H1 (cell line): ENCODE data around the gene GALNT2. TPM values are rescaled to one million over a fixed set of nuclear protein-coding genes. Genes with fewer than 3 reads are reported as not detected.

Experiments
- CTCF ChIA-PET: fragments of 300-600 bp; sonication (Branson Sonifier 250); formaldehyde crosslinking; loops from one replicate; lab custom pipeline; 2021; ENCODE audit not compliant: partially characterized antibody; lab: Charles Lee
- POLR2A ChIA-PET: fragments of 300-600 bp; sonication (Branson Sonifier 250); formaldehyde crosslinking; loops from one replicate; lab custom pipeline; 2021; ENCODE audit warnings: inconsistent platforms; ENCODE audit not compliant: partially characterized antibody; lab: Charles Lee
- DNase-seq, 2 experiments: peaks; one replicate each; pipeline versions ENCODE4 v3.0.0 to v3.0.0-alpha.2; 2010 to 2022; ENCODE audit warnings: low spot score in 2 of 2, low read depth in 1 of 2, mixed read lengths in 1 of 2
- FAIRE-seq: peaks from 2 replicates; lab custom pipeline; 2011; peaks lifted over from hg19 to GRCh38; lab: Jason Lieb, UNC
- H2AFZ ChIP-seq: 2 replicates; pipeline ENCODE4 v1.8.1; 2012; ENCODE audit warnings: low read length, inconsistent platforms
- H2AK5ac ChIP-seq: 2 replicates; pipeline ENCODE4 v1.6.1; 2013; ENCODE audit warnings: low read depth, low read length
- H2BK120ac ChIP-seq: replicated peaks from 2 replicates; pipeline ENCODE3; 2013; ENCODE audit warnings: low read depth, low read length, inconsistent platforms
- H2BK12ac ChIP-seq: 2 replicates; pipeline ENCODE4 v1.6.1; 2013; ENCODE audit warnings: low read depth, low read length
- H2BK15ac ChIP-seq: 2 replicates; pipeline ENCODE4 v1.6.1; 2013; ENCODE audit warnings: low read length
- H2BK20ac ChIP-seq: 2 replicates; pipeline ENCODE4 v1.6.1; 2013; ENCODE audit warnings: low read length
- H2BK5ac ChIP-seq: 2 replicates; pipeline ENCODE4 v1.6.1; 2013; ENCODE audit warnings: low read depth, low read length
- H3K14ac ChIP-seq: 2 replicates; pipeline ENCODE4 v1.6.1; 2013; ENCODE audit warnings: inconsistent platforms; ENCODE audit not compliant: insufficient read length
- H3K18ac ChIP-seq: 2 replicates; pipeline ENCODE4 v1.6.1; 2013; ENCODE audit warnings: low read length; ENCODE audit errors: extremely low read depth
- H3K23ac ChIP-seq: 2 replicates; pipeline ENCODE4 v1.6.1; 2013; ENCODE audit warnings: inconsistent platforms; ENCODE audit not compliant: insufficient read length
- H3K23me2 ChIP-seq: 2 replicates; pipeline ENCODE4 v1.6.1; 2013; ENCODE audit warnings: low read depth, low read length
- H3K27ac ChIP-seq: 2 replicates; pipeline ENCODE4 v1.6.1; 2011; ENCODE audit warnings: low read depth, low read length, inconsistent platforms
- H3K27me3 ChIP-seq, 4 experiments: replicated peaks in 1 of 4; 1 replicate in 1 of 4; 2 replicates in 3 of 4; pipeline versions ENCODE4 v1.6.1 to v1.8.1; 2011 to 2013; ENCODE audit warnings: low read length in 3 of 4, mild to moderate bottlenecking in 3 of 4, inconsistent platforms in 2 of 4, mixed read lengths in 2 of 4, moderate library complexity in 1 of 4; ENCODE audit not compliant: control insufficient read depth in 3 of 4, insufficient read depth in 3 of 4; ENCODE audit errors: extremely low read depth in 1 of 4
- H3K36me3 ChIP-seq, 4 experiments: 2 replicates each; pipeline versions ENCODE4 v1.6.1 to v1.8.1; 2011 to 2013; ENCODE audit warnings: mild to moderate bottlenecking in 4 of 4, low read length in 3 of 4, moderate library complexity in 2 of 4, control low read depth in 1 of 4, inconsistent platforms in 1 of 4; ENCODE audit not compliant: insufficient read depth in 4 of 4, control insufficient read depth in 2 of 4
- H3K4ac ChIP-seq: replicated peaks from 2 replicates; pipeline ENCODE3; 2013; ENCODE audit warnings: low read length, low read depth, mixed read lengths, inconsistent platforms; ENCODE audit not compliant: insufficient read length
- H3K4me1 ChIP-seq, 4 experiments: replicated peaks in 1 of 4; 1 replicate in 1 of 4; 2 replicates in 3 of 4; pipeline versions ENCODE4 v1.6.1 to v1.8.1; 2011 to 2013; ENCODE audit warnings: low read length in 3 of 4, inconsistent platforms in 2 of 4, mixed read lengths in 1 of 4; ENCODE audit not compliant: insufficient read depth in 4 of 4, control insufficient read depth in 3 of 4
- H3K4me2 ChIP-seq, 2 experiments: 2 replicates each; pipeline versions ENCODE4 v1.6.1 to v1.8.1; 2011 to 2013; ENCODE audit warnings: low read depth in 2 of 2, low read length in 2 of 2, control low read depth in 1 of 2, inconsistent platforms in 1 of 2, mild to moderate bottlenecking in 1 of 2; ENCODE audit not compliant: insufficient read depth in 1 of 2
- H3K4me3 ChIP-seq, 4 experiments: fragments of 200-600, 300-600 bp in 1 of 4; sonication (generic), shearing (Covaris generic), sonication (Bioruptor Twin) in 1 of 4; 2 replicates each; pipeline versions ENCODE4 v1.5.1 to v1.8.1; 2011 to 2016; ENCODE audit warnings: low read length in 4 of 4, low read depth in 3 of 4, control low read depth in 2 of 4, inconsistent platforms in 2 of 4, mild to moderate bottlenecking in 2 of 4, mixed read lengths in 1 of 4, moderate library complexity in 1 of 4; ENCODE audit not compliant: insufficient read depth in 2 of 4; ENCODE audit errors: extremely low read depth in 1 of 4
- H3K56ac ChIP-seq: replicated peaks from 2 replicates; pipeline ENCODE3; 2013; ENCODE audit warnings: low read depth, mild to moderate bottlenecking, mixed read lengths, low read length, inconsistent platforms; ENCODE audit not compliant: insufficient read length
- H3K79me1 ChIP-seq: 2 replicates; pipeline ENCODE4 v1.6.1; 2013; ENCODE audit warnings: low read depth, low read length, control low read depth
- H3K79me2 ChIP-seq, 2 experiments: 2 replicates each; pipeline versions ENCODE4 v1.6.1 to v1.8.1; 2012 to 2013; ENCODE audit warnings: low read length in 2 of 2, mild to moderate bottlenecking in 2 of 2, inconsistent platforms in 1 of 2; ENCODE audit not compliant: insufficient read depth in 2 of 2, control insufficient read depth in 1 of 2
- H3K9ac ChIP-seq, 4 experiments: replicated peaks in 1 of 4; 1 replicate in 1 of 4; 2 replicates in 3 of 4; pipeline versions ENCODE4 v1.6.1 to v1.8.1; 2011 to 2013; ENCODE audit warnings: low read depth in 3 of 4, low read length in 3 of 4, control low read depth in 2 of 4, mild to moderate bottlenecking in 2 of 4, moderate library complexity in 2 of 4, inconsistent platforms in 1 of 4; ENCODE audit errors: extremely low read depth in 1 of 4
- H3K9me3 ChIP-seq, 2 experiments: 2 replicates each; pipeline versions ENCODE4 v1.6.1 to v1.8.1; 2012 to 2013; ENCODE audit warnings: mild to moderate bottlenecking in 2 of 2, moderate library complexity in 2 of 2, control low read depth in 1 of 2, inconsistent platforms in 1 of 2, low read depth in 1 of 2, low read length in 1 of 2, mixed read lengths in 1 of 2; ENCODE audit not compliant: insufficient read depth in 2 of 2
- H4K20me1 ChIP-seq, 2 experiments: replicated peaks in 1 of 2; 2 replicates each; pipeline versions ENCODE3 to v1.8.1; 2011 to 2013; ENCODE audit warnings: inconsistent platforms in 2 of 2, low read length in 2 of 2, mild to moderate bottlenecking in 1 of 2; ENCODE audit not compliant: insufficient read depth in 2 of 2, control insufficient read depth in 1 of 2
- H4K5ac ChIP-seq: 2 replicates; pipeline ENCODE4 v1.6.1; 2013; ENCODE audit warnings: low read length, low read depth, mixed read lengths, inconsistent platforms; ENCODE audit not compliant: insufficient read length
- H4K8ac ChIP-seq: 2 replicates; pipeline ENCODE4 v1.8.0; 2013; ENCODE audit warnings: mild to moderate bottlenecking, moderate library complexity, low read length, inconsistent platforms; ENCODE audit not compliant: insufficient read depth; ENCODE audit errors: extremely low read depth
- H4K91ac ChIP-seq: replicated peaks from 2 replicates; pipeline ENCODE3; 2013; ENCODE audit warnings: low read length, mixed read lengths, inconsistent platforms; ENCODE audit not compliant: insufficient read length
- E2F6 ChIP-seq: IDR thresholded peaks from 2 replicates; pipeline ENCODE4 v1.6.1; 2012; ENCODE audit warnings: inconsistent platforms
- JUN ChIP-seq: IDR thresholded peaks from 2 replicates; pipeline ENCODE4 v1.6.1; 2011; ENCODE audit warnings: low read depth, mild to moderate bottlenecking, improper control_type of control experiment, low read length
- JUND ChIP-seq: IDR thresholded peaks from 2 replicates; pipeline ENCODE4 v1.6.1; 2011; ENCODE audit warnings: mild to moderate bottlenecking, improper control_type of control experiment, low read length
- WGBS, 2 experiments: shearing (Covaris generic) in 1 of 2; methylation state at CpG; one replicate each; pipeline versions ENCODE4 v1.1.6 to v1.1.7; 2013 to 2015; ENCODE audit warnings: low lambda C conversion rate in 2 of 2, mixed read lengths in 2 of 2, inconsistent platforms in 1 of 2, low coverage in 1 of 2, missing lambda C conversion rate in 1 of 2; ENCODE audit not compliant: insufficient replicate concordance in 2 of 2, insufficient coverage in 1 of 2, insufficient read length in 1 of 2; ENCODE audit errors: extremely low coverage in 1 of 2, missing lambda C conversion rate in 1 of 2; 5-methylcytosine and 5-hydroxymethylcytosine counted together
- polyA plus RNA-seq, 7 experiments: library from polyadenylated mRNA; depleted of rRNA in 3 of 7; stranded (reverse) in 5 of 7; unstranded in 2 of 7; fragments of >200 nt in 5 of 7; fragments of 200-250 nt in 2 of 7; gene quantifications; 1 replicate in 5 of 7; 2 replicates in 1 of 7; 4 replicates in 1 of 7; pipeline versions ENCODE4 v1.2.1 to v1.2.3, GENCODE V29; 2011 to 2013; ENCODE audit warnings: missing spikeins in 2 of 7, mixed read lengths in 2 of 7
- total RNA-seq: library from RNA; stranded (reverse); fragmentation: NEBNext Ultra II Directional; extraction: Animal tissue kit (Norgen Biotek cat#: 25700); gene quantifications from 2 replicates; pipeline ENCODE4 v1.2.1, GENCODE V29; 2021

Gene GALNT2
- total and polyA plus RNA-seq, 2 of the 8 experiments (the other 6 are each of a cell fraction or from before 2014, with no cell fraction given) = 34.5 to 75.3 TPM

GRCh38 chr1:230327892-230328284 is 260.9 kb downstream of the GALNT2 start:
- H2BK120ac ChIP-seq = no peak overlapping the region
- no peak overlapping the region for H3K4me3 ChIP-seq
- ChIA-PET CTCF (interaction anchor here (0.6 to 1.3 kb wide), 5 partner anchors 67 to 761 kb away, joined by 3 to 4 read pairs (median 3); partner anchors contain the start of gene PGBD5), POLR2A (interaction anchor here (1.1 to 1.6 kb wide), 4 partner anchors 9 to 96 kb away, joined by 3 to 5 read pairs (median 4); no protein-coding TSS in a partner anchor)
- peaks cover 3 to 13% (median 7%) of the 10 kb centered on the region in 4 experiments for H3K4me1 ChIP-seq
- no peak overlapping the region for H3K4me2 ChIP-seq
- H3K23me2 ChIP-seq = peaks cover 2% of the 10 kb centered on the region; the same call in 1 of the 2 replicates
- no peaks in the 10 kb centered on the region for H3K79me1 ChIP-seq
- no peak overlapping the region for H3K9ac ChIP-seq
- H2AK5ac ChIP-seq = no peak overlapping the region
- no peak overlapping the region for H4K5ac ChIP-seq
- no peaks in the 10 kb centered on the region for H3K79me2 ChIP-seq
- H4K8ac ChIP-seq = no peak overlapping the region
- H3K14ac ChIP-seq = no peak overlapping the region
- 82% methylated on average over 9 of the region's 9 CpGs; no CpG with 5 or more reads in 1 of the 2 experiments for whole genome bisulfite sequencing, 2 experiments
- no peak overlapping the region for H2AFZ ChIP-seq
- no peak overlapping the region for H3K4ac ChIP-seq
- no peak overlapping the region for H2BK20ac ChIP-seq
- no peak overlapping the region for H3K56ac ChIP-seq
- peaks cover 5 to 12% (median 9%) of the 10 kb centered on the region in 4 experiments; a peak in 7 of 8 replicates for H3K36me3 ChIP-seq
- no peaks in the 10 kb centered on the region for H3K27me3 ChIP-seq
- H2BK12ac ChIP-seq = no peak overlapping the region
- TF ChIP-seq JUN = no peak
- TF ChIP-seq E2F6 = no peak
- TF ChIP-seq JUND = peak; percentile 68
- DNase-seq (no peak), FAIRE-seq (no peak)
- no peak overlapping the region for H2BK5ac ChIP-seq
- no peak overlapping the region for H3K23ac ChIP-seq
- H2BK15ac ChIP-seq = no peak overlapping the region
- H3K18ac ChIP-seq = no peak overlapping the region
- H4K91ac ChIP-seq = no peak overlapping the region
- H3K27ac ChIP-seq = no peak overlapping the region
- H4K20me1 ChIP-seq = no peaks in the 10 kb centered on the region
- no peaks in the 10 kb centered on the region for H3K9me3 ChIP-seq
